Endothelial cell (in vitro differentiated cells): Measurements from ENCODE around the gene AKIRIN2. TPM values are rescaled to one million over a fixed set of nuclear protein-coding genes. Genes with fewer than 3 reads are reported as not detected.
"Not testable (repeated sequence)": the region's sequence is repeated elsewhere in the genome, so short reads cannot be mapped to it uniquely, and the experiment has no call there.

Experiments used
- DNase-seq: peaks from one replicate; pipeline ENCODE4 v3.0.0; 2021; ENCODE audit warnings: low spot score
- H3K27ac Mint-ChIP-seq: one replicate; pipeline ENCODE4 v1.8.0; 2021; ENCODE audit warnings: mixed read lengths, inconsistent platforms; ENCODE audit not compliant: unreplicated experiment
- H3K27me3 Mint-ChIP-seq: one replicate; pipeline ENCODE4 v1.8.0; 2021; ENCODE audit warnings: mild to moderate bottlenecking, moderate library complexity, mixed read lengths, inconsistent platforms; ENCODE audit not compliant: unreplicated experiment
- H3K36me3 Mint-ChIP-seq: one replicate; pipeline ENCODE4 v1.8.0; 2021; ENCODE audit warnings: mild to moderate bottlenecking, low read depth, mixed read lengths, inconsistent platforms; ENCODE audit not compliant: unreplicated experiment
- H3K4me1 Mint-ChIP-seq: one replicate; pipeline ENCODE4 v1.8.0; 2021; ENCODE audit warnings: mild to moderate bottlenecking, mixed read lengths, inconsistent platforms; ENCODE audit not compliant: unreplicated experiment
- H3K4me3 Mint-ChIP-seq: one replicate; pipeline ENCODE4 v1.8.0; 2021; ENCODE audit warnings: mild to moderate bottlenecking, mixed read lengths, inconsistent platforms; ENCODE audit not compliant: unreplicated experiment
- H3K9me3 Mint-ChIP-seq: one replicate; pipeline ENCODE4 v1.8.0; 2021; ENCODE audit warnings: mixed read lengths, inconsistent platforms; ENCODE audit not compliant: unreplicated experiment
- total RNA-seq: library from RNA; stranded (reverse); fragmentation: NEBNext Ultra II Directional; extraction: Animal tissue kit (Norgen Biotek cat#: 25700); gene quantifications from one replicate; pipeline ENCODE4 v1.2.1, GENCODE V29; 2021; ENCODE audit not compliant: unreplicated experiment
- TF ChIP-seq, protein P1 (sequence below): fragments of 200-600 bp; sonication (generic); IDR thresholded peaks from one replicate; pipeline ENCODE4 v1.5.0; 2021; ENCODE audit warnings: antibody characterized with exemption; ENCODE audit not compliant: unreplicated experiment

The AKIRIN2 gene
- total RNA-seq, 1 donor from 2014 or later: 59.3 TPM

DNA sequence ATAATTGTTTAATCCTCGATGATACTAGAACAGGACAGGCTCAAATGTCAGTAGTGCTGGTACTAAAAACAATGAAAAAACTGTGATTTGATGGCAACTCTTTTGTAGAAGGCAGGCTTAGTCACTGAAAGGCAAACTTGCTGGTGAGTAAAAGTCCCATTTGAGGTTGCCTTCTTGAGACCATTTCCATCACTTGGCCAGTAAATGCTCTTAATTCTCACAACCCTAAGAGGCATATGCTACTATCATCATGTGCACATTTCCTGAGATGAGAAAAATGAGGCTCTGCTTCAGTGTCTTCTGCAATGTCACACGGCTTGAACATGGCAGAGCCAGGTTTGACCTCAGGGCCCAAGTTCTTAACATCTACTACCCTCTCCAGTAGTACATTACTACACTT lies 9.9 kb downstream of the AKIRIN2 start:
- Mint-ChIP-seq H3K4me1 (peaks cover 9% of the 10 kb centered on the region), H3K9me3 (no peaks in the 10 kb centered on the region), H3K27me3 (peaks cover 2% of the 10 kb centered on the region), H3K27ac (no peak overlapping the region), H3K4me3 (no peak overlapping the region), H3K36me3 (peaks cover 4% of the 10 kb centered on the region)
- no peak for DNase-seq
- TF ChIP-seq, protein P1, sequence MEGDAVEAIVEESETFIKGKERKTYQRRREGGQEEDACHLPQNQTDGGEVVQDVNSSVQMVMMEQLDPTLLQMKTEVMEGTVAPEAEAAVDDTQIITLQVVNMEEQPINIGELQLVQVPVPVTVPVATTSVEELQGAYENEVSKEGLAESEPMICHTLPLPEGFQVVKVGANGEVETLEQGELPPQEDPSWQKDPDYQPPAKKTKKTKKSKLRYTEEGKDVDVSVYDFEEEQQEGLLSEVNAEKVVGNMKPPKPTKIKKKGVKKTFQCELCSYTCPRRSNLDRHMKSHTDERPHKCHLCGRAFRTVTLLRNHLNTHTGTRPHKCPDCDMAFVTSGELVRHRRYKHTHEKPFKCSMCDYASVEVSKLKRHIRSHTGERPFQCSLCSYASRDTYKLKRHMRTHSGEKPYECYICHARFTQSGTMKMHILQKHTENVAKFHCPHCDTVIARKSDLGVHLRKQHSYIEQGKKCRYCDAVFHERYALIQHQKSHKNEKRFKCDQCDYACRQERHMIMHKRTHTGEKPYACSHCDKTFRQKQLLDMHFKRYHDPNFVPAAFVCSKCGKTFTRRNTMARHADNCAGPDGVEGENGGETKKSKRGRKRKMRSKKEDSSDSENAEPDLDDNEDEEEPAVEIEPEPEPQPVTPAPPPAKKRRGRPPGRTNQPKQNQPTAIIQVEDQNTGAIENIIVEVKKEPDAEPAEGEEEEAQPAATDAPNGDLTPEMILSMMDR: no peak

DNA sequence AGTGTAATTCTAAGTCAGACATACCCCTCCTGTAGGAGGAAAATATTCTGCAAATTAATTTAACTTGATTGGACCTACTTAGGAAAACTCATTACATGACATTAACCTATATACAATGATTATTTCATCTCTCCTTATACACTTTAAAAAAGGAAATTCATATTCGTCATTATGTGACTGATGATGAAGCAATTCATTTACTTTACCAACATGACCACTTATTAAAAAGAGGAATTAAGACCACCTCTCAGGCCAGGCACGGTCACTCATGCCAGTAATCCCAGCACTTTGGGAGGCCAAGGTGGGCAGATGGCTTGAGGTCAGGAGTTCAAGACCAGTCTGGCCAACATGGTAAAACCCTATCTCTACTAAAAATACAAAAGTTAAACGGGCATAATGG lies 11.6 kb downstream of the AKIRIN2 start:
- Mint-ChIP-seq H3K27ac (peak overlapping the region; percentile 72), H3K36me3 (peaks cover 4% of the 10 kb centered on the region), H3K9me3 (no peaks in the 10 kb centered on the region), H3K27me3 (peaks cover 4% of the 10 kb centered on the region), H3K4me1 (peaks cover 7% of the 10 kb centered on the region), H3K4me3 (no peak overlapping the region)
- TF ChIP-seq, protein P1: no peak
- no peak for DNase-seq

DNA sequence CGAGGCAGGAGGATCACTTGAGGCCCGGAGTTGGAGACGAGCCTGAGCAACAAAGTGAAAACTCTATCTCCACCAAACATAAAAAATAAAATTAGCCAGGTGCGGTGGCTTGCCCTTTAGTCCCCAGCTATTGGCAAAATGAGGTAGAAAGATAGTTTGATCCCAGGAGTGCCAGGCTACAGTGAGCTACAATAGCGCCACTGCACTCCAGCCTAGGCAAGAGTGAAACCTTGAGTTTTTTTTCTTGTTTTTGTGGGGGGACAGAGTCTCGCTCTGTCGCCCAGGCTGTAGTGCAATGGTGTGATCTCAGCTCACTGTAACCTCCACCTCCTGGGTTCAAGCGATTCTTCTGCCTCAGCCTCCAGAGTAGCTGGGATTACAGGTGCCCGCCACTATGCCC lies 14.1 kb downstream of the AKIRIN2 start:
- H3K27me3 Mint-ChIP-seq, H3K36me3 Mint-ChIP-seq, H3K4me3 Mint-ChIP-seq, H3K4me1 Mint-ChIP-seq, H3K9me3 Mint-ChIP-seq, DNase-seq, H3K27ac Mint-ChIP-seq: not testable (repeated sequence)

DNA sequence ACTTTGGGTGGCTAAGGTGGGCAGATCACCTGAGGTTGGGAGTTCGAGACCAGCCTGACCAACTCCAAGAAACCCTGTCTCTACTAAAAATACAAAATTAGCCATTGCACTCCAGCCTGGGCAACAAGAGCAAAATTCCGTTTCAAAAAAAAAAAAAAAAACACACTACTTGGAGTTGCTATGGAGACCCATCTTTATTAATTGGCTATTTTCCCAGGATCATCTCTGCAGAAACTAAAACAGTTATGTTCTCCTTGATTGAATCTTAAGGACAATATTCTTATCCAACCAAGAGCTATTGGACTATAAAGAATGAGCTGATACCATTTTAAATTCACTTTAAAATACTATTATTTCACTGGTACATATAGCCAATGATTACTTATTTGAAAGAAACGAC lies 14.7 kb downstream of the AKIRIN2 start:
- no peak for DNase-seq
- H3K27me3 Mint-ChIP-seq: peaks cover 6% of the 10 kb centered on the region
- no peak overlapping the region for H3K4me3 Mint-ChIP-seq
- TF ChIP-seq, protein P1: no peak
- H3K9me3 Mint-ChIP-seq: no peaks in the 10 kb centered on the region
- H3K27ac Mint-ChIP-seq: no peak overlapping the region
- H3K36me3 Mint-ChIP-seq: peaks cover 4% of the 10 kb centered on the region
- peaks cover 4% of the 10 kb centered on the region for H3K4me1 Mint-ChIP-seq

DNA sequence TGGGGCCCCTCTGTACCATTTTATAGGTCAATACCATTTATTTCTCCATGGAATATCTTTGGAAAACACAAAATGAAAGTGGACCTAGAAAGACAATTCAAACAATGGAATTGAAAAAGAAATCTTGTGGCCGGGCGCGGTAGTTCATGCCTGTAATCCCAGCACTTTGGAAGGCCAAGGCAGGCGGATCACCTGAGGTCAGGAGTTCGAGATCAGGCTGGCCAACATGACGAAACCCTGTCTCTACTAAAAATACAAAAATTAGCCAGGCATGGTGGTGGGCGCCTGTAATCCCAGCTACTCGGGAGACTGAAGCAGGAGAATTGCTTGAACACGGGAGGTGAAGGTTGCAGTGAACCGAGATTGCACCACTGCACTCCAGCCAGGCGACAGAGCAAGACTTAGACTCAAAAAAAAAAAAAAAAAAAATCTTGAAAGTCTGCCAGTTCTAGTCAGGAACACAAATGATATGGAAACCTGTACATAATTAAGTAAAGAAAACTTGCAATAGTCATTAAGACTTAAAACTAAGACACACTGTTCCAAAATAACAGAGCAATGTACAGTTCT lies 15.3 kb downstream of the AKIRIN2 start:
- not testable (repeated sequence) for H3K27me3 Mint-ChIP-seq, DNase-seq, H3K4me1 Mint-ChIP-seq, H3K4me3 Mint-ChIP-seq, H3K9me3 Mint-ChIP-seq, H3K36me3 Mint-ChIP-seq
- H3K27ac Mint-ChIP-seq: peak overlapping the region; percentile 9

DNA sequence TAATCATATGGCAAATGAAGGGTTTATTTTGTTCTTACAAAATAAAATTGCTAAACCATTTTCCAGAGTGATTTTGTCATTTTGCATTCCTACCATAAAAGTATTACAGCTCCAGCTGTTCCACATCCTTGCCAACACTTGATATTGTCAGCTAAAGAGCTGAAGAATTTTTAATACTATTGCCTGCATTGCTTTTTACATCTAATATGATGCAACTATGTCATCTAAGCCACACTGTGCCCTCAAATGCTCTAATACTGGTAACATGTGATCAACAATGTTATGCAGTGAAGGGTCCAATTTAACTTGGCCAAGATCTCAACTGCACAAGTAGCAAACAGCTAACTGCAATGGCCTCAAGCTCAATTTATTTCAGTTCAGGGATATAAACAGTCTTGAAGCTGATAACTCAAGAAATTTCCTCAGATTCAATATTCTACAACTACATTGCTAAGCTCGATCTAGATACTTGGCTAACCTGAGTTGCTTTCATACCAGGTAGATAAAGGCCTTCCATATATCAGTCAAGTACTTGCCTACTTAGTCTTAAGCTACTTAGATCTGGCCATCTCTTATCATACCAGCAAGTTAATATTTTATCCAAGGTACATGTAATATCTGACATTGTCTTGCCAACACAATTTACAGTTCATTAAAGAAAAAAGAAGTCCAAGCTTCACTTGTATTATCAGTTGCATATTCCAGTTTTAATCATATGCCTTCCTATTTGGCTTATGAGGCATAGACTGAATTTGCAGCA lies 17.0 kb downstream of the AKIRIN2 start:
- Mint-ChIP-seq H3K4me1 (no peaks in the 10 kb centered on the region), H3K27ac (no peak overlapping the region)
- TF ChIP-seq, protein P1: no peak

More for the DNA sequence above, 17.0 kb downstream of the AKIRIN2 start:
- Mint-ChIP-seq H3K36me3 (no peaks in the 10 kb centered on the region), H3K4me3 (no peak overlapping the region), H3K9me3 (no peaks in the 10 kb centered on the region), H3K27me3 (peaks cover 4% of the 10 kb centered on the region)
- no peak for DNase-seq
